GM23338 (cell line): ENCODE measurements around the gene SNCA.

Experiments
- POLR2AphosphoS5 ChIP-seq: IDR thresholded peaks from 2 replicates; pipeline ENCODE4 v1.6.1; 2016; ENCODE audit warnings: antibody characterized with exemption, low read depth
- TF ChIP-seq, protein P1 (sequence below), 2 experiments: fragments of 200-600 bp in 1 of 2; sonication (generic) in 1 of 2; conservative IDR thresholded peaks; 2 replicates each; pipeline versions ENCODE4 v1.5.1 to v1.6.1; 2016 to 2017; ENCODE audit warnings: antibody characterized with exemption in 2 of 2, low read depth in 2 of 2, mild to moderate bottlenecking in 2 of 2, moderate library complexity in 1 of 2

DNA sequence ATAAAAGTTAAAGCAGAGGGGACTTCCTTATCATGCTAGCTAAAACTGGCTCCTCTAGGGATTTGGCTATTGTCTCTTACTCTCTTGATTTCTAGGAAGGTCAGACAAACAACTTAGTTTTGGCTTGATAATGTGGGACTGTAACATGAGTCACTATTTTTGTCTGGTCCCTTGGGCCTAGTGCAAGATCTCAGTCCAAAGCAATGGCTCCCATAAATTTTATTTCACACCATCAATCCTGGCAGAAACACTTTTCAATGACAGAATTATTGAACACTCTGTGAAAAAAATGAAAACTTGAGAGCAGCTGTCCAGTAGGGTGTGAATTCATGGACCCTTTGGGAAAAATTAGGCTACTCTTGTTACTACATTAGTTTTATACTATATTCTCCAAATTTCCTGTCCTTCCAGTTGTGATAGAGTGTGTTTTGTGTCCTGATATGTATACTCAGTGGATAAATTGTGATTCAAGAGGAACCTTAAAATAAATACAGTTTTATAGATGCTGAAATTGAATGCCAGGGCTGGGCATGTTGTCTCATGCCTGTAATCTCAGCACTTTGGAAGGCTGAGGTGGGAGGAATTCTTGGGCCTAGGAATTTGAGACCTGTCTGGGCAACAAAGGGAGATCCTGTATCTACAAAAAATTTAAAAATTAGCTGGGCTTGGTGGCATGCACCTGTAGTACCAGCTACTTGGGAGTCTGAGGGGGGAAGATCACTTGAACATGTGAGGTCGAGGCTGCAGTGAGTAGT is 10.8 kb upstream of the SNCA start:
- TF ChIP-seq, protein P1, sequence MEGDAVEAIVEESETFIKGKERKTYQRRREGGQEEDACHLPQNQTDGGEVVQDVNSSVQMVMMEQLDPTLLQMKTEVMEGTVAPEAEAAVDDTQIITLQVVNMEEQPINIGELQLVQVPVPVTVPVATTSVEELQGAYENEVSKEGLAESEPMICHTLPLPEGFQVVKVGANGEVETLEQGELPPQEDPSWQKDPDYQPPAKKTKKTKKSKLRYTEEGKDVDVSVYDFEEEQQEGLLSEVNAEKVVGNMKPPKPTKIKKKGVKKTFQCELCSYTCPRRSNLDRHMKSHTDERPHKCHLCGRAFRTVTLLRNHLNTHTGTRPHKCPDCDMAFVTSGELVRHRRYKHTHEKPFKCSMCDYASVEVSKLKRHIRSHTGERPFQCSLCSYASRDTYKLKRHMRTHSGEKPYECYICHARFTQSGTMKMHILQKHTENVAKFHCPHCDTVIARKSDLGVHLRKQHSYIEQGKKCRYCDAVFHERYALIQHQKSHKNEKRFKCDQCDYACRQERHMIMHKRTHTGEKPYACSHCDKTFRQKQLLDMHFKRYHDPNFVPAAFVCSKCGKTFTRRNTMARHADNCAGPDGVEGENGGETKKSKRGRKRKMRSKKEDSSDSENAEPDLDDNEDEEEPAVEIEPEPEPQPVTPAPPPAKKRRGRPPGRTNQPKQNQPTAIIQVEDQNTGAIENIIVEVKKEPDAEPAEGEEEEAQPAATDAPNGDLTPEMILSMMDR (conservative IDR thresholded peaks at IDR 0.05; ENCODE audit: low read depth in 2 of 2): no peak
- no peak for TF ChIP-seq POLR2AphosphoS5
